Gastroesophageal sphincter (tissue), 3 donors: Measurements from ENCODE around the gene TANC1.

ENCODE experiments used
- POLR2AphosphoS5 ChIP-seq: sonication (generic); formaldehyde crosslinking; IDR thresholded peaks from one replicate; pipeline ENCODE4 v1.6.1; 2017; ENCODE audit warnings: antibody characterized with exemption
- TF ChIP-seq, protein P1 (sequence below), 4 experiments: fragments of 200-600 bp in 2 of 4; fragments of 450-650 bp in 2 of 4; sonication (generic) in 1 of 4; IDR thresholded peaks; one replicate each; pipeline ENCODE4 v1.5.1; 2017 to 2019; ENCODE audit warnings: antibody characterized with exemption in 4 of 4, mild to moderate bottlenecking in 2 of 4, moderate library complexity in 2 of 4

DNA sequence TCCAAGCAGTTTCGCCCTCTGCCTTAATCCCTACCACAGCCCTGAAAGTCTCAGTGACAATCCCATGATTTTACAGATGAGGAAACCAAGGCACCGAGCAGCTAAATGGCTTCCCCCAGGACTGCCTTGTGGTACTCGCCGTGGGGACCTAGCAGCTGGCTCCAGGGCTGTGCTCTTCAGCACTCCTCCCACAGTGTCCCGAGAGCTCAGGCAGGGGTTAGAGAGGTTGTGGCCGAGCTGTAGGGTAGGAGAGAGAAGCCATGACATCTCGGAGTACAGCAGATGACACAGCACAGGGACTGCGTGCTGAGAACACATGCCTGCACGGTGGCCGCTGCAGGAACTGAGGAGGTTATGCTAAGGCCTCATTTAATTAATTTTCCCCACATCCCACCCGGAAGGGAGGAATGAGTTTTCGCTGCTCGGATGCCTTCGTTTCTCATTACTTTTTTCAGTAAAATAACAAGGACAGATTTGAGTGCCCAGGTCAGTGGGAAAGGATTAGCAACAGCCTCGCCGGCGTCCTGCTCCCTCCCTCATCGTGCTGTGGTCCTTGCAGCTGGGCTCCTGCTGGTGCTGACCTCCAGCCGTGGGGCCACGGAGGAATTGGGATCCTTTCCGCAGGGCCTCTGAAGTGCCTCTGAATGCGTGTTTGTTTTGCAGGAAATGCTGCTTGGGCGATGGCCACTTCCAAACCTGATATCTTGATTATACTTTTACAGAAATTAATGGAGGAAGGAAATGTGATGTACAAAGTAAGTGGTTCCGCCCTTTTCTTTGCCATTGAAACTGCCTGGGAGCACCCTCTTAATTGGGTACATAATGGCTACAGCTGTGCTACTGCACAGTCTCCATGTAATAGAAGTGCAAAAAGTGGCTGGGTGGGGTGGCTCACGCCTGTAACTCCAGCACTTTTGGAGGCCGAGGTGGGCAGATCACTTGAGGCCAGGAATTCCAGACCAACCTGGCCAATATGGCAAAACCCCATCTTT is 256.9 kb downstream of the TANC1 start:
- TF ChIP-seq, protein P1, sequence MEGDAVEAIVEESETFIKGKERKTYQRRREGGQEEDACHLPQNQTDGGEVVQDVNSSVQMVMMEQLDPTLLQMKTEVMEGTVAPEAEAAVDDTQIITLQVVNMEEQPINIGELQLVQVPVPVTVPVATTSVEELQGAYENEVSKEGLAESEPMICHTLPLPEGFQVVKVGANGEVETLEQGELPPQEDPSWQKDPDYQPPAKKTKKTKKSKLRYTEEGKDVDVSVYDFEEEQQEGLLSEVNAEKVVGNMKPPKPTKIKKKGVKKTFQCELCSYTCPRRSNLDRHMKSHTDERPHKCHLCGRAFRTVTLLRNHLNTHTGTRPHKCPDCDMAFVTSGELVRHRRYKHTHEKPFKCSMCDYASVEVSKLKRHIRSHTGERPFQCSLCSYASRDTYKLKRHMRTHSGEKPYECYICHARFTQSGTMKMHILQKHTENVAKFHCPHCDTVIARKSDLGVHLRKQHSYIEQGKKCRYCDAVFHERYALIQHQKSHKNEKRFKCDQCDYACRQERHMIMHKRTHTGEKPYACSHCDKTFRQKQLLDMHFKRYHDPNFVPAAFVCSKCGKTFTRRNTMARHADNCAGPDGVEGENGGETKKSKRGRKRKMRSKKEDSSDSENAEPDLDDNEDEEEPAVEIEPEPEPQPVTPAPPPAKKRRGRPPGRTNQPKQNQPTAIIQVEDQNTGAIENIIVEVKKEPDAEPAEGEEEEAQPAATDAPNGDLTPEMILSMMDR (IDR thresholded peaks at IDR 0.05): no peak
- TF ChIP-seq POLR2AphosphoS5: no peak
